ENCODE data around the gene CHRDL2.
"Not testable (repeated sequence)": the region's sequence is repeated elsewhere in the genome, so short reads cannot be mapped to it uniquely, and the experiment has no call there.

The CHRDL2 gene

GRCh38 chr11:74673693-74674360 lies 57.4 kb downstream of the CHRDL2 start:
- Histone ChIP-seq H3K4me2 (no peak overlapping the region), H3K27ac (no peak overlapping the region)

GRCh38 chr11:74672956-74673692 lies 58.1 kb downstream of the CHRDL2 start:
- H3K9ac ChIP-seq, result no peak overlapping the region
- no peak for TF ChIP-seq Cebpa-rat (IDR thresholded peaks at IDR 0.05)
- H3K4me2 ChIP-seq, result no peak overlapping the region
- no peak overlapping the region for H3K27ac ChIP-seq
- no peaks in the 10 kb centered on the region for H3K27me3 ChIP-seq
- no peaks in the 10 kb centered on the region for H3K9me3 ChIP-seq
- H3K36me3 ChIP-seq, result no peaks in the 10 kb centered on the region
- no peak overlapping the region for H3K4me3 ChIP-seq
- no peaks in the 10 kb centered on the region for H3K4me1 ChIP-seq
- H4K20me1 ChIP-seq, result no peaks in the 10 kb centered on the region

More at GRCh38 chr11:74673693-74674360, 57.4 kb downstream of the CHRDL2 start:
- no peaks in the 10 kb centered on the region for H3K4me1 ChIP-seq
- H3K9me3 ChIP-seq, result no peaks in the 10 kb centered on the region
- H4K20me1 ChIP-seq, result no peaks in the 10 kb centered on the region
- H3K27me3 ChIP-seq, result no peaks in the 10 kb centered on the region
- H3K9ac ChIP-seq, result no peak overlapping the region
- H3K36me3 ChIP-seq, result no peaks in the 10 kb centered on the region
- no peak overlapping the region for H3K4me3 ChIP-seq
- TF ChIP-seq Cebpa-rat (IDR thresholded peaks at IDR 0.05), result no peak

- Histone ChIP-seq H3K27ac (no peak overlapping the region), H3K9ac (no peak overlapping the region), H3K9me3 (no peaks in the 10 kb centered on the region), H3K4me1 (no peaks in the 10 kb centered on the region), H3K4me2 (no peak overlapping the region), H4K20me1 (no peaks in the 10 kb centered on the region), H3K27me3 (no peaks in the 10 kb centered on the region), H3K4me3 (no peak overlapping the region), H3K36me3 (no peaks in the 10 kb centered on the region)
- no peak for TF ChIP-seq Cebpa-rat (IDR thresholded peaks at IDR 0.05)
These were observed 58.8 kb downstream of the CHRDL2 start for GRCh38 chr11:74672332-74672955.

- H3K9ac ChIP-seq, result no peak overlapping the region
- no peak for TF ChIP-seq Cebpa-rat (IDR thresholded peaks at IDR 0.05)
- no peaks in the 10 kb centered on the region for H3K36me3 ChIP-seq
- H3K4me3 ChIP-seq, result no peak overlapping the region
- H4K20me1 ChIP-seq, result no peaks in the 10 kb centered on the region
- no peaks in the 10 kb centered on the region for H3K4me1 ChIP-seq
- no peaks in the 10 kb centered on the region for H3K27me3 ChIP-seq
- H3K4me2 ChIP-seq, result no peak overlapping the region
- no peak overlapping the region for H3K27ac ChIP-seq
- no peaks in the 10 kb centered on the region for H3K9me3 ChIP-seq
These were observed 59.6 kb downstream of the CHRDL2 start for GRCh38 chr11:74671520-74672196.

- Histone ChIP-seq H3K4me1 (no peaks in the 10 kb centered on the region), H4K20me1 (no peaks in the 10 kb centered on the region), H3K36me3 (no peaks in the 10 kb centered on the region), H3K4me3 (no peak overlapping the region), H3K27me3 (no peaks in the 10 kb centered on the region), H3K4me2 (no peak overlapping the region), H3K27ac (no peak overlapping the region), H3K9ac (no peak overlapping the region), H3K9me3 (no peaks in the 10 kb centered on the region)
- no peak for TF ChIP-seq Cebpa-rat (IDR thresholded peaks at IDR 0.05)
These were observed 61.1 kb downstream of the CHRDL2 start for GRCh38 chr11:74670171-74670570.

- TF ChIP-seq Cebpa-rat (IDR thresholded peaks at IDR 0.05), result no peak
- H3K36me3 ChIP-seq, result no peaks in the 10 kb centered on the region
- H3K4me2 ChIP-seq, result no peak overlapping the region
- H3K4me3 ChIP-seq, result no peak overlapping the region
- H3K27ac ChIP-seq, result no peak overlapping the region
- no peaks in the 10 kb centered on the region for H4K20me1 ChIP-seq
- no peaks in the 10 kb centered on the region for H3K9me3 ChIP-seq
- H3K9ac ChIP-seq, result no peak overlapping the region
- no peaks in the 10 kb centered on the region for H3K4me1 ChIP-seq
- no peaks in the 10 kb centered on the region for H3K27me3 ChIP-seq
These were observed 61.7 kb downstream of the CHRDL2 start for GRCh38 chr11:74669211-74670160.

GRCh38 chr11:74663315-74663714 lies 67.9 kb downstream of the CHRDL2 start:
- TF ChIP-seq Cebpa-rat (IDR thresholded peaks at IDR 0.05), result no peak
- peaks cover 24% of the 10 kb centered on the region for H3K36me3 ChIP-seq
- no peaks in the 10 kb centered on the region for H3K4me1 ChIP-seq
- no peak overlapping the region for H3K4me3 ChIP-seq
- no peaks in the 10 kb centered on the region for H3K27me3 ChIP-seq
- no peaks in the 10 kb centered on the region for H4K20me1 ChIP-seq
- H3K4me2 ChIP-seq, result no peak overlapping the region
- H3K27ac ChIP-seq, result no peak overlapping the region
- H3K9ac ChIP-seq, result no peak overlapping the region
- H3K9me3 ChIP-seq, result peaks cover 21% of the 10 kb centered on the region

GRCh38 chr11:74662487-74663103 lies 68.6 kb downstream of the CHRDL2 start:
- no peak overlapping the region for H3K4me3 ChIP-seq
- peaks cover 27% of the 10 kb centered on the region for H3K9me3 ChIP-seq
- peaks cover 25% of the 10 kb centered on the region for H3K36me3 ChIP-seq
- no peaks in the 10 kb centered on the region for H4K20me1 ChIP-seq
- H3K9ac ChIP-seq, result no peak overlapping the region
- H3K4me2 ChIP-seq, result no peak overlapping the region
- H3K4me1 ChIP-seq, result no peaks in the 10 kb centered on the region
- H3K27ac ChIP-seq, result no peak overlapping the region
- H3K27me3 ChIP-seq, result no peaks in the 10 kb centered on the region
- TF ChIP-seq Cebpa-rat (IDR thresholded peaks at IDR 0.05), result no peak

- Histone ChIP-seq H3K9me3 (peaks cover 27% of the 10 kb centered on the region), H3K36me3 (peaks cover 29% of the 10 kb centered on the region)
- H3K4me2 ChIP-seq, H3K9ac ChIP-seq, H3K4me1 ChIP-seq, H3K27me3 ChIP-seq, H3K4me3 ChIP-seq, H4K20me1 ChIP-seq, H3K27ac ChIP-seq: not testable (repeated sequence)
These were observed 72.1 kb downstream of the CHRDL2 start for GRCh38 chr11:74659124-74659523.

Measured in BLaER1 (cell line).